OCI-LY7 (cell line): ENCODE measurements around the gene HUNK.

Source experiments
- CTCF ChIP-seq: fragments of 200-600 bp; sonication (generic); conservative IDR thresholded peaks from 2 replicates; pipeline ENCODE4 v1.5.1; 2014; ENCODE audit warnings: mild to moderate bottlenecking, antibody characterized with exemption, low read length, moderate library complexity, mixed read lengths
- EZH2phosphoT487 ChIP-seq: fragments of 200-600 bp; sonication (generic); IDR thresholded peaks from 2 replicates; pipeline ENCODE4 v1.6.1; 2018; ENCODE audit warnings: low read depth, borderline replicate concordance, mild to moderate bottlenecking, mixed run types, antibody characterized with exemption, low read length, moderate library complexity, mixed read lengths

GRCh38 chr21:31961027-31961426 is 88.2 kb downstream of the HUNK start:
- no peak for TF ChIP-seq CTCF
- TF ChIP-seq EZH2phosphoT487 = no peak
